ENCODE data around the gene AMD1. TPM values are rescaled to one million over a fixed set of nuclear protein-coding genes. Genes with fewer than 3 reads are reported as not detected.
"Not testable (repeated sequence)": the region's sequence is repeated elsewhere in the genome, so short reads cannot be mapped to it uniquely, and the experiment has no call there.

AMD1 gene
- total RNA-seq, 1 experiment from 2014 or later, result 112 TPM

GRCh38 chr6:110876806-110877564 lies 2.4 kb downstream of the AMD1 start:
- DNase-seq (ENCODE audit: low read depth), result no peak

- no peak for DNase-seq (ENCODE audit: low read depth)
Measured at GRCh38 chr6:110877569-110877968, 3.0 kb downstream of the AMD1 start.

GRCh38 chr6:110878751-110879522 lies 4.4 kb downstream of the AMD1 start:
- peak; percentile 31 for DNase-seq (ENCODE audit: low read depth)

- DNase-seq (ENCODE audit: low read depth), result no peak
Measured at GRCh38 chr6:110880651-110881050, 6.1 kb downstream of the AMD1 start.

GRCh38 chr6:110881546-110882273 lies 7.1 kb downstream of the AMD1 start:
- DNase-seq (ENCODE audit: low read depth), result no peak

GRCh38 chr6:110882274-110882619 lies 7.7 kb downstream of the AMD1 start:
- no peak for DNase-seq (ENCODE audit: low read depth)

GRCh38 chr6:110882824-110883554 lies 8.4 kb downstream of the AMD1 start:
- DNase-seq (ENCODE audit: low read depth), result no peak

GRCh38 chr6:110884321-110884720 lies 9.7 kb downstream of the AMD1 start:
- no peak for DNase-seq (ENCODE audit: low read depth)

- no peak for DNase-seq (ENCODE audit: low read depth)
Measured at GRCh38 chr6:110885526-110885925, 10.9 kb downstream of the AMD1 start.

- no peak for DNase-seq (ENCODE audit: low read depth)
Measured at GRCh38 chr6:110886555-110887167, 12.1 kb downstream of the AMD1 start.

GRCh38 chr6:110890288-110890687 lies 15.7 kb downstream of the AMD1 start:
- no peak for DNase-seq (ENCODE audit: low read depth)

- DNase-seq (ENCODE audit: low read depth), result no peak
Measured at GRCh38 chr6:110895907-110896608, 21.5 kb downstream of the AMD1 start.

- no peak for DNase-seq (ENCODE audit: low read depth)
Measured at GRCh38 chr6:110897433-110897832, 22.8 kb downstream of the AMD1 start.

GRCh38 chr6:110898111-110898510 lies 23.5 kb downstream of the AMD1 start:
- no peak for DNase-seq (ENCODE audit: low read depth)

GRCh38 chr6:110900028-110900598 lies 25.5 kb downstream of the AMD1 start:
- DNase-seq (ENCODE audit: low read depth), result no peak

GRCh38 chr6:110901601-110902000 lies 27.0 kb downstream of the AMD1 start:
- not testable (repeated sequence) for DNase-seq (ENCODE audit: low read depth)

GRCh38 chr6:110902091-110902490 lies 27.5 kb downstream of the AMD1 start:
- DNase-seq (ENCODE audit: low read depth), result no peak

GRCh38 chr6:110906273-110906672 lies 31.7 kb downstream of the AMD1 start:
- DNase-seq (ENCODE audit: low read depth), result not testable (repeated sequence)

- DNase-seq (ENCODE audit: low read depth), result no peak
Measured at GRCh38 chr6:110930781-110931180, 56.2 kb downstream of the AMD1 start.

- DNase-seq (ENCODE audit: low read depth), result no peak
Measured at GRCh38 chr6:110933912-110934311, 59.3 kb downstream of the AMD1 start.

Measured in HT1080 (cell line).